Nephron progenitor cell (in vitro differentiated cells): ENCODE data around the gene HIC1.
A peak's percentile ranks its signal among the peaks of the same experiment; 100 is the strongest.

Experiments
- DNase-seq: peaks from one replicate; pipeline ENCODE4 v3.0.0; 2021
- H3K27ac Mint-ChIP-seq: 2 replicates; pipeline ENCODE4 v1.8.0; 2021; ENCODE audit warnings: mild to moderate bottlenecking, moderate library complexity, mixed read lengths
- H3K27me3 Mint-ChIP-seq: 2 replicates; pipeline ENCODE4 v1.8.0; 2021; ENCODE audit warnings: mild to moderate bottlenecking, low read depth, mixed read lengths; ENCODE audit not compliant: poor library complexity
- H3K36me3 Mint-ChIP-seq: 2 replicates; pipeline ENCODE4 v1.8.0; 2021; ENCODE audit warnings: low read depth, mixed read lengths
- H3K4me1 Mint-ChIP-seq: 2 replicates; pipeline ENCODE4 v1.8.0; 2021; ENCODE audit warnings: mixed read lengths
- H3K4me3 Mint-ChIP-seq: 2 replicates; pipeline ENCODE4 v1.8.0; 2021; ENCODE audit warnings: mild to moderate bottlenecking, moderate library complexity, mixed read lengths
- H3K9me3 Mint-ChIP-seq: 2 replicates; pipeline ENCODE4 v1.8.0; 2021; ENCODE audit warnings: mild to moderate bottlenecking, moderate library complexity, mixed read lengths
- CTCF ChIP-seq: fragments of 200-600 bp; sonication (generic); IDR thresholded peaks from 2 replicates; pipeline ENCODE4 v1.5.0; 2021; ENCODE audit warnings: antibody characterized with exemption

Gene HIC1

DNA sequence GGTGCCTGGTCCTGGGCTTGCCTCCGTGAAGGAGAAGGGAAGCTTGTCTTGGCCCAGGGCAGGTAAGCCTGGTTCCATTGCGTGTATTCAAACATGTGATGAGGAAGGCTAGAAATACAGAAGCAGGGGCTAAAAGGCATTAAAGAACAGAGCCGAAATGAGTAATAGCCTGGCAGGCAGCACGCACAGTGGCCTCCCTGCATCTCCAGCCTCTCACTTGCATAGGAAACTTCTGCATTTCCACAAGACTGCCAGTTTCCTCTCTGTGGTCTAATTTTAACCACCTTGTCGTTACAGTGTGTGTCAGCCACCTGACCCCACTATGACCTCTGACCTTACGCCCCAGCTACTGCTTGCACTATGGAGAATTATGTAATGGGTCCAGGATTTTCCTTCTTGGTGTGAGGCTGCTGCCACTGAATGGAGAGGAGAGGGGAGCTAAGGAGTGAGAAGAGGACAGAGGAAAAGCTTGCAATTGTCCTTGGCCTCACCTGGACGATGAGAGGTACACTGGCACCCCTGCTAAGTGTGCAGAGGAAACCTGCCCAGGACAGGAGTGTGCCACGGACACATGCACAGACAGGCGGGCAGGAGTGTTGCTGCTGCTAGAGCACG is 32.8 kb downstream of the HIC1 start:
- no peak for TF ChIP-seq CTCF
- DNase-seq = peak; percentile 34
- Mint-ChIP-seq H3K27ac (peak overlapping the region; percentile 44), H3K36me3 (peaks cover 21% of the 10 kb centered on the region), H3K4me3 (no peak overlapping the region), H3K9me3 (no peaks in the 10 kb centered on the region), H3K4me1 (peaks cover 78% of the 10 kb centered on the region), H3K27me3 (peaks cover 3% of the 10 kb centered on the region)

DNA sequence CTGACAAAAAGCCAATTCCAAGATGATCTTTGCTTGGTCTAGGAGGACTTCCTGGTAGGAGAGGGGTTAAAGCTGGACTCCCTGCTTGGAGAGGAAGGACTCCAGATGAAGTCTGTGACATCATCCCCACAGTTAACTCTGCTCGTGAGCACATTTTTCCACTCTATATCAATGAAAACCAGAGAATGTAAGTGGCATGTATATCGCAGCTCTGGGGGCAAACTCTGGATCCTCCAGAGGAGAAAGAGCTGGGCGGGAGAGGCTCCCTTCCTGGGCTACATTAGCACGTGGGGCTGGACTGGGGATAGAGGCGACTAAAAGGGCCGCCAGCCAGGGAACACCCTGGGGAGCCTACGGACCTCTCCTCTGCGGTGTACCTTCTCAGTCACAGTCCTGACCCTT is 34.1 kb downstream of the HIC1 start:
- Mint-ChIP-seq H3K27ac (peak overlapping the region; percentile 15), H3K4me1 (peaks cover 69% of the 10 kb centered on the region), H3K9me3 (no peaks in the 10 kb centered on the region), H3K36me3 (peaks cover 13% of the 10 kb centered on the region), H3K27me3 (peaks cover 3% of the 10 kb centered on the region), H3K4me3 (no peak overlapping the region)
- no peak for DNase-seq
- no peak for TF ChIP-seq CTCF

GRCh38 chr17:2090210-2090641 is 35.3 kb downstream of the HIC1 start:
- Mint-ChIP-seq H3K4me1 (peaks cover 59% of the 10 kb centered on the region), H3K36me3 (peaks cover 13% of the 10 kb centered on the region), H3K4me3 (no peak overlapping the region), H3K27ac (no peak overlapping the region), H3K27me3 (peaks cover 3% of the 10 kb centered on the region), H3K9me3 (no peaks in the 10 kb centered on the region)
- no peak for TF ChIP-seq CTCF
- no peak for DNase-seq

DNA sequence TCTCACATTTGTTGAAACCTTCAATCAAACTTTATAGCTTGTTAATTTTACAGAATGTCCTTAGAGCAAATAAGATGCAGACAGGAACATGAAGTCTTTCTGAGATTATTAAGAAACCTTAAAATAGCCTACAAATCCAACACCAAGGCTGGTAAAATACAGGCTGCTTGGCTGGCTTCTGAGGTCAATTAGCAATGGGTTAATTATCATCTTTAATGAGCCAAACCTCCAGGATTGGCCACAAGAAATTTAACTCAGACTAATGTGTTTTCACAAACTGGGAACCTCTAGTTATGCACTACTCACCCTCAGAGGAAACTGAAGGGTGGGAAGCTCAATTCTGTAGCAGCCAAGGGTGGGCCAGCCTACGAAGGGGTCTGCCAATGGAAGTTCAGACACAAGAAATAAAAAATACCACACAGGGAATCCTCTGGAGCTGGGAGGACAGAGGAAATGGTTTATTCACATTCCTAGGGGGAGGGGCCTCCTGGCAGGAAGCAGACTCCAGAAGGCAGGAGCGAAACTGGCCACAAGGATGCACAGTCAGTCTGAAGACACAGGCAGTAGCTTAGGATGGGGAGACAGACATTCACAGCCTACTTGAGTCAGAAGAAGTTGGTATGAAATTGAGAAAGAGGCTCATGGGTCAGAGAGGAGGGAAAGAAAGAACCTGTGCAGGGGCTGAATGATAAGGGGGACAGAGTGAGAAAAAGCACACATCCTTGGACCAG is 36.1 kb downstream of the HIC1 start:
- peaks cover 58% of the 10 kb centered on the region for H3K4me1 Mint-ChIP-seq
- peak; percentile 53 for DNase-seq
- H3K36me3 Mint-ChIP-seq = peaks cover 13% of the 10 kb centered on the region
- no peak for TF ChIP-seq CTCF
- H3K9me3 Mint-ChIP-seq = no peaks in the 10 kb centered on the region
- no peak overlapping the region for H3K4me3 Mint-ChIP-seq
- peak overlapping the region; percentile 63 for H3K27ac Mint-ChIP-seq
- H3K27me3 Mint-ChIP-seq = peaks cover 3% of the 10 kb centered on the region

- Mint-ChIP-seq H3K4me1 (peaks cover 51% of the 10 kb centered on the region), H3K27me3 (peaks cover 3% of the 10 kb centered on the region), H3K27ac (no peak overlapping the region), H3K9me3 (no peaks in the 10 kb centered on the region), H3K4me3 (no peak overlapping the region), H3K36me3 (peaks cover 18% of the 10 kb centered on the region)
- DNase-seq = no peak
- TF ChIP-seq CTCF = no peak
Observed at GRCh38 chr17:2092253-2092652, 37.4 kb downstream of the HIC1 start.

DNA sequence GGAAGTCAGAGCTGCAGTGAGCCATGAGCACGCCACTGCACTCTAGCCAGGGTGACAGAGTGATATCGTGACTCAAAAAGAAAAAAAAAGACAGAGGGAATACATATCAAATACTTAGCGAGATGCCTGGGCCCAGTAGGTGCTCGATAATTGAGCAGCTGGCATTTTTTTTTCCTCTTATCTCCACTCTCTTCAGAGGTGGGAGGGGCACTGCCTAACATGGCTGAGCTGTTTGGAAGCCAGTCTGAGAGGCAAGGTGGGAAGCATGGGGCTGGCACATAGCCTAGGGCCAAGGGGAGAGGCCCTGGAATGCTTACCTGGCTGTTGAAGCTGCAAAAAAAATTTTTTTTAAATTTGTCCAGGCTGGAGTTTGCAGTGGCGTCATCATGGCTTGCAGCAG is 38.4 kb downstream of the HIC1 start:
- Mint-ChIP-seq H3K9me3 (no peaks in the 10 kb centered on the region), H3K4me1 (peaks cover 41% of the 10 kb centered on the region), H3K4me3 (no peak overlapping the region), H3K36me3 (peaks cover 23% of the 10 kb centered on the region), H3K27me3 (peaks cover 3% of the 10 kb centered on the region), H3K27ac (peak overlapping the region; percentile 21)
- TF ChIP-seq CTCF = no peak
- no peak for DNase-seq
